Measurements from ENCODE around the gene GPR31. TPM values are rescaled to one million over a fixed set of nuclear protein-coding genes. Genes with fewer than 3 reads are reported as not detected.
"Not testable (repeated sequence)": the region's sequence is repeated elsewhere in the genome, so short reads cannot be mapped to it uniquely, and the experiment has no call there.

GPR31 gene
- polyA plus RNA-seq, 3 donors = not detected

- H3K79me2 ChIP-seq (ENCODE audit: insufficient read depth, low read length); H3K4me1 ChIP-seq (ENCODE audit: control insufficient read depth in 1 of 2, insufficient read depth in 2 of 2, low read length in 2 of 2); H3K9me3 Mint-ChIP-seq; H3K36me3 ChIP-seq (replicated peaks in 1 of 2; ENCODE audit: control insufficient read depth in 1 of 2, insufficient read depth in 2 of 2, low read length in 2 of 2); H3K4me1 Mint-ChIP-seq; H3K4me2 ChIP-seq (replicated peaks; ENCODE audit: extremely low read depth, low read length, poor library complexity, severe bottlenecking); intact Hi-C loops (cut with micrococcal nuclease); H3K4me3 ChIP-seq (replicated peaks in 1 of 3; ENCODE audit: low read depth in 2 of 3, low read length in 3 of 3); H3K27me3 ChIP-seq (ENCODE audit: control insufficient read depth in 2 of 2, insufficient read depth in 2 of 2, low read length in 2 of 2); H4K20me1 ChIP-seq (ENCODE audit: insufficient read depth, low read length); H3K27me3 Mint-ChIP-seq (ENCODE audit: low read depth in 3 of 3); H3K9ac ChIP-seq (ENCODE audit: insufficient read depth, low read length, poor library complexity, severe bottlenecking); DNase-seq; H2AFZ ChIP-seq (ENCODE audit: insufficient read depth, low read depth, low read length, poor library complexity, severe bottlenecking); H3K27ac ChIP-seq (ENCODE audit: low read depth in 1 of 2, low read length in 2 of 2); H3K9me3 ChIP-seq (replicated peaks in 1 of 2; ENCODE audit: control insufficient read depth in 1 of 2, insufficient read depth in 1 of 2, low read length in 2 of 2); H3K36me3 Mint-ChIP-seq; H3K27ac Mint-ChIP-seq: not testable (repeated sequence)
- TF ChIP-seq CTCF (IDR thresholded peaks at IDR 0.05) = peak; percentile 26
- no CpG with 5 or more reads among the region's 8 CpGs for WGBS (ENCODE audit: insufficient coverage)
- H3K4me3 Mint-ChIP-seq = peak overlapping the region in 1 of 2 donors; percentile 46
Measured at GRCh38 chr6:167182913-167183314, 25.1 kb upstream of the GPR31 start.

GRCh38 chr6:167181351-167181750 lies 23.6 kb upstream of the GPR31 start:
- H3K4me2 ChIP-seq (replicated peaks; ENCODE audit: extremely low read depth, low read length, poor library complexity, severe bottlenecking); H4K20me1 ChIP-seq (ENCODE audit: insufficient read depth, low read length); H3K27me3 ChIP-seq (ENCODE audit: control insufficient read depth in 2 of 2, insufficient read depth in 2 of 2, low read length in 2 of 2); DNase-seq; H2AFZ ChIP-seq (ENCODE audit: insufficient read depth, low read depth, low read length, poor library complexity, severe bottlenecking); H3K9me3 Mint-ChIP-seq; H3K27me3 Mint-ChIP-seq (ENCODE audit: low read depth in 3 of 3); H3K4me1 Mint-ChIP-seq; H3K4me1 ChIP-seq (ENCODE audit: control insufficient read depth in 1 of 2, insufficient read depth in 2 of 2, low read length in 2 of 2); H3K27ac Mint-ChIP-seq; H3K9me3 ChIP-seq (replicated peaks in 1 of 2; ENCODE audit: control insufficient read depth in 1 of 2, insufficient read depth in 1 of 2, low read length in 2 of 2); H3K4me3 Mint-ChIP-seq; H3K36me3 ChIP-seq (replicated peaks in 1 of 2; ENCODE audit: control insufficient read depth in 1 of 2, insufficient read depth in 2 of 2, low read length in 2 of 2); H3K9ac ChIP-seq (ENCODE audit: insufficient read depth, low read length, poor library complexity, severe bottlenecking); H3K27ac ChIP-seq (ENCODE audit: low read depth in 1 of 2, low read length in 2 of 2); intact Hi-C loops (cut with micrococcal nuclease); H3K79me2 ChIP-seq (ENCODE audit: insufficient read depth, low read length); H3K36me3 Mint-ChIP-seq; H3K4me3 ChIP-seq (replicated peaks in 1 of 3; ENCODE audit: low read depth in 2 of 3, low read length in 3 of 3): not testable (repeated sequence)
- no CpG with 5 or more reads among the region's 6 CpGs for WGBS (ENCODE audit: insufficient coverage)

- 69% methylated on average over 3 of the region's 8 CpGs for WGBS (ENCODE audit: insufficient coverage)
- H3K27me3 ChIP-seq (ENCODE audit: control insufficient read depth in 2 of 2, insufficient read depth in 2 of 2, low read length in 2 of 2); H3K9me3 ChIP-seq (replicated peaks in 1 of 2; ENCODE audit: control insufficient read depth in 1 of 2, insufficient read depth in 1 of 2, low read length in 2 of 2); H2AFZ ChIP-seq (ENCODE audit: insufficient read depth, low read depth, low read length, poor library complexity, severe bottlenecking); H3K4me3 Mint-ChIP-seq; H3K27me3 Mint-ChIP-seq (ENCODE audit: low read depth in 3 of 3); H3K79me2 ChIP-seq (ENCODE audit: insufficient read depth, low read length); H3K4me3 ChIP-seq (replicated peaks in 1 of 3; ENCODE audit: low read depth in 2 of 3, low read length in 3 of 3); H3K36me3 Mint-ChIP-seq; H3K27ac Mint-ChIP-seq; H4K20me1 ChIP-seq (ENCODE audit: insufficient read depth, low read length); H3K9me3 Mint-ChIP-seq; H3K4me1 Mint-ChIP-seq; intact Hi-C loops (cut with micrococcal nuclease); H3K4me2 ChIP-seq (replicated peaks; ENCODE audit: extremely low read depth, low read length, poor library complexity, severe bottlenecking); H3K4me1 ChIP-seq (ENCODE audit: control insufficient read depth in 1 of 2, insufficient read depth in 2 of 2, low read length in 2 of 2); H3K27ac ChIP-seq (ENCODE audit: low read depth in 1 of 2, low read length in 2 of 2); H3K36me3 ChIP-seq (replicated peaks in 1 of 2; ENCODE audit: control insufficient read depth in 1 of 2, insufficient read depth in 2 of 2, low read length in 2 of 2); DNase-seq; H3K9ac ChIP-seq (ENCODE audit: insufficient read depth, low read length, poor library complexity, severe bottlenecking): not testable (repeated sequence)
Measured at GRCh38 chr6:167180086-167180485, 22.3 kb upstream of the GPR31 start.

GRCh38 chr6:167178896-167179655 lies 21.3 kb upstream of the GPR31 start:
- H3K36me3 ChIP-seq (replicated peaks in 1 of 2; ENCODE audit: control insufficient read depth in 1 of 2, insufficient read depth in 2 of 2, low read length in 2 of 2); H3K4me1 ChIP-seq (ENCODE audit: control insufficient read depth in 1 of 2, insufficient read depth in 2 of 2, low read length in 2 of 2); intact Hi-C loops (cut with micrococcal nuclease); H3K4me2 ChIP-seq (replicated peaks; ENCODE audit: extremely low read depth, low read length, poor library complexity, severe bottlenecking); H3K27ac ChIP-seq (ENCODE audit: low read depth in 1 of 2, low read length in 2 of 2); H3K27me3 Mint-ChIP-seq (ENCODE audit: low read depth in 3 of 3); H3K4me3 ChIP-seq (replicated peaks in 1 of 3; ENCODE audit: low read depth in 2 of 3, low read length in 3 of 3); H3K9me3 ChIP-seq (replicated peaks in 1 of 2; ENCODE audit: control insufficient read depth in 1 of 2, insufficient read depth in 1 of 2, low read length in 2 of 2); H3K36me3 Mint-ChIP-seq; H3K9ac ChIP-seq (ENCODE audit: insufficient read depth, low read length, poor library complexity, severe bottlenecking); DNase-seq; H3K27ac Mint-ChIP-seq; H4K20me1 ChIP-seq (ENCODE audit: insufficient read depth, low read length); H3K4me1 Mint-ChIP-seq; H2AFZ ChIP-seq (ENCODE audit: insufficient read depth, low read depth, low read length, poor library complexity, severe bottlenecking); H3K9me3 Mint-ChIP-seq; H3K27me3 ChIP-seq (ENCODE audit: control insufficient read depth in 2 of 2, insufficient read depth in 2 of 2, low read length in 2 of 2); H3K79me2 ChIP-seq (ENCODE audit: insufficient read depth, low read length); H3K4me3 Mint-ChIP-seq: not testable (repeated sequence)
- WGBS (ENCODE audit: insufficient coverage) = 82% methylated on average over 4 of the region's 31 CpGs
